Esophagus squamous epithelium (tissue), 5 donors: ENCODE results near the gene GSK3B. TPM values are rescaled to one million over a fixed set of nuclear protein-coding genes. Genes with fewer than 3 reads are reported as not detected.
A peak's percentile ranks its signal among the peaks of the same experiment; 100 is the strongest.

Source experiments
- DNase-seq: peaks from one replicate; lab custom pipeline; 2025; lab: John Stamatoyannopoulos, UW
- H3K27ac ChIP-seq, 4 donors: fragments of 200-600 bp; sonication (generic); one replicate each; pipeline ENCODE4 v1.5.1; 2016 to 2019; ENCODE audit warnings: mild to moderate bottlenecking in 1 of 4
- H3K27me3 ChIP-seq, 4 donors: fragments of 200-600 bp; sonication (generic); 1 replicate in 3 of 4; 2 replicates in 1 of 4; pipeline versions ENCODE4 v1.5.1 to v1.6.0; 2017 to 2021; ENCODE audit warnings: antibody characterized with exemption in 1 of 4
- H3K36me3 ChIP-seq, 3 donors: fragments of 200-600 bp; sonication (generic); one replicate each; pipeline ENCODE4 v1.5.1; 2016 to 2019
- H3K4me1 ChIP-seq, 3 donors: fragments of 200-600 bp; sonication (generic); one replicate each; pipeline ENCODE4 v1.5.1; 2017 to 2019
- H3K4me3 ChIP-seq, 4 donors: fragments of 200-600 bp; sonication (generic); 1 replicate in 3 of 4; 2 replicates in 1 of 4; pipeline ENCODE4 v1.5.1; 2016 to 2019; ENCODE audit warnings: mild to moderate bottlenecking in 2 of 4, moderate library complexity in 1 of 4
- H3K9me3 ChIP-seq, 3 donors: fragments of 200-600 bp; sonication (generic); one replicate each; pipeline ENCODE4 v1.5.1; 2016 to 2019
- CTCF ChIP-seq, 6 experiments: fragments of 450-650 bp in 4 of 6; fragments of 200-600 bp in 2 of 6; sonication (generic) in 2 of 6; IDR thresholded peaks; one replicate each; pipeline ENCODE4 v1.5.1; 2016 to 2019; ENCODE audit warnings: antibody characterized with exemption in 6 of 6, mild to moderate bottlenecking in 4 of 6, moderate library complexity in 4 of 6
- POLR2A ChIP-seq, 4 donors: fragments of 450-650 bp; IDR thresholded peaks; one replicate each; pipeline ENCODE4 v1.6.1; 2017; ENCODE audit warnings: antibody characterized with exemption in 4 of 4, mild to moderate bottlenecking in 4 of 4, moderate library complexity in 3 of 4
- WGBS, 2 donors: methylation state at CpG; one replicate each; pipeline ENCODE4 v1.1.5; 2018; 5-methylcytosine and 5-hydroxymethylcytosine counted together
- intact Hi-C: fragments of 100-400 bp; cut with DNase I; formaldehyde crosslinking; loops from one replicate; pipeline ENCODE4 v1.15.0; 2022
- total RNA-seq, 4 donors: library from RNA; depleted of rRNA; stranded (reverse); fragments of >200 nt; gene quantifications; one replicate each; pipeline ENCODE4 v1.1.0, GENCODE V29; 2016
- donor health status: DM: yes; HTN: yes; CAD: no.

The GSK3B gene
- total RNA-seq, 4 donors from 2014 or later = 24.1 to 38.9 (median 34.5) TPM

GRCh38 chr3:120093119-120093910 is 932 bp downstream of the GSK3B start:
- intact Hi-C loops = no loop called here
- no peak for DNase-seq
- peak overlapping the region; percentile 100 for H3K27ac ChIP-seq
- H3K36me3 ChIP-seq = no peaks in the 10 kb centered on the region
- H3K4me3 ChIP-seq = peak overlapping the region; percentile 76 to 98 (median 86)
- H3K27me3 ChIP-seq = no peaks in the 10 kb centered on the region
- no peaks in the 10 kb centered on the region for H3K9me3 ChIP-seq
- 0% methylated on average over 19 to 22 of the region's 22 CpGs for WGBS, 2 donors
- H3K4me1 ChIP-seq = peaks cover 12 to 72% (median 18%) of the 10 kb centered on the region in 3 donors
- TF ChIP-seq CTCF (IDR thresholded peaks at IDR 0.05) (no peak), POLR2A (IDR thresholded peaks at IDR 0.05) (no peak)

GRCh38 chr3:120092474-120092873 is 1.8 kb downstream of the GSK3B start:
- DNase-seq = no peak
- Histone ChIP-seq H3K27ac (peak overlapping the region in 1 of 4 donors; percentile 100), H3K4me1 (peaks cover 12 to 64% (median 18%) of the 10 kb centered on the region in 3 donors), H3K4me3 (peak overlapping the region; percentile 76 to 98 (median 86)), H3K9me3 (no peaks in the 10 kb centered on the region), H3K36me3 (no peaks in the 10 kb centered on the region), H3K27me3 (no peaks in the 10 kb centered on the region)
- 0% methylated on average over 1 of the region's 1 CpG for WGBS, 2 donors
- intact Hi-C loops = no loop called here
- TF ChIP-seq CTCF (IDR thresholded peaks at IDR 0.05) (no peak), POLR2A (IDR thresholded peaks at IDR 0.05) (no peak)

DNA sequence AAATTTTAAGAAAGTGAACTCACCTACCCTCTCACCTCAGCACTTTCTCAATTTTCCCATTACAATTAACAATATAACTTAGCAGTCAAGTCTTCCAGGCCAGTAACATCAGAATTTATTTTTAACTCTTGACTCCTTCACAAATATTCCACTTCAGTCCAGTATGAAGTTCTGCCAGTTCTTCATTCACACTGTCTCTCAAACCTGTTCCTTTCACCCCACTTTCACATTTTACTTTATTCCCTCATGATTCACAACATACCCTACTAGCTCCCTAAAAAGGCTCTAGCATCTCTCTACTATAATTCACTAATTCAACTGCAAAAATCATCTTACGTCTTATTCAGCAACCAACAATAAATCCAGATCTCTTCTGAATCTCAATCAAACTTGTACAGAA is 3.8 kb downstream of the GSK3B start:
- TF ChIP-seq POLR2A (IDR thresholded peaks at IDR 0.05) = no peak
- no peak for TF ChIP-seq CTCF (IDR thresholded peaks at IDR 0.05)

GRCh38 chr3:120089089-120089488 is 5.2 kb downstream of the GSK3B start:
- Histone ChIP-seq H3K27ac (no peak overlapping the region), H3K9me3 (no peaks in the 10 kb centered on the region), H3K4me3 (no peak overlapping the region), H3K36me3 (no peaks in the 10 kb centered on the region), H3K27me3 (no peaks in the 10 kb centered on the region), H3K4me1 (peaks cover 5 to 62% (median 17%) of the 10 kb centered on the region in 3 donors)
- intact Hi-C loops = no loop called here
- 64 to 69% methylated on average over 4 of the region's 4 CpGs for WGBS, 2 donors
- DNase-seq = no peak
- TF ChIP-seq POLR2A (IDR thresholded peaks at IDR 0.05) (no peak), CTCF (IDR thresholded peaks at IDR 0.05) (no peak)

More for the DNA sequence above, 3.8 kb downstream of the GSK3B start:
- intact Hi-C loops = no loop called here
- Histone ChIP-seq H3K4me3 (peak overlapping the region in 3 of 4 donors; percentile 77 to 98 (median 94)), H3K36me3 (no peaks in the 10 kb centered on the region), H3K9me3 (no peaks in the 10 kb centered on the region), H3K27me3 (no peaks in the 10 kb centered on the region), H3K4me1 (peaks cover 5 to 62% (median 17%) of the 10 kb centered on the region in 3 donors), H3K27ac (no peak overlapping the region)
- DNase-seq = no peak
- 0 to 47% methylated on average over 1 of the region's 1 CpG for WGBS, 2 donors

DNA sequence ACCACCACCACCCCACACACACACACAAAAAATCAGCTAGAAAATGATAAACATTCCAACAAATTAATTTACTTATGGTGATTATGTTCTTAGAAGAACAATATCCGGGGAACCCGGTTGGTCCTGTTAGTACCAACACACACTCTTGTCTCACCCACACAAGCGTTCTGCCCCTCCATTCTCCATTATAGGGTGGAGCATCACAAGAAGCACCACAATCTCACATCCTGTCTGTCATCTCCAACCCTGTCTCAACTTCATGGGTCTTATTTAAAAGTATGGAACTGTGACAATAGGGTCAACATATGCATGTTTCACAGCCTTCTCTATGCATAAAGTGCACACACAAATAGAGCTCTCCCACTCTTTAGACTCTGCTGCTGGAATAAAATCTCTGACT is 5.6 kb downstream of the GSK3B start:
- intact Hi-C loops = no loop called here
- 90 to 92% methylated on average over 3 of the region's 3 CpGs for WGBS, 2 donors
- no peak for TF ChIP-seq POLR2A (IDR thresholded peaks at IDR 0.05)
- TF ChIP-seq CTCF (IDR thresholded peaks at IDR 0.05) = no peak
- Histone ChIP-seq H3K4me3 (no peak overlapping the region), H3K9me3 (no peaks in the 10 kb centered on the region), H3K27ac (no peak overlapping the region), H3K36me3 (no peaks in the 10 kb centered on the region), H3K27me3 (no peaks in the 10 kb centered on the region), H3K4me1 (peaks cover 5 to 66% (median 17%) of the 10 kb centered on the region in 3 donors)
- DNase-seq = no peak
